Neuron (in vitro differentiated cells): ENCODE data around the gene AIFM2.
"Not testable (repeated sequence)": the region's sequence is repeated elsewhere in the genome, so short reads cannot be mapped to it uniquely, and the experiment has no call there.

ENCODE experiments used
- H2AFZ ChIP-seq: one replicate; pipeline ENCODE4 v1.6.1; 2013; ENCODE audit warnings: low read depth, mild to moderate bottlenecking, inconsistent platforms, low read length, moderate library complexity
- H3K27me3 ChIP-seq: one replicate; pipeline ENCODE4 v1.6.1; 2013; ENCODE audit warnings: low read length; ENCODE audit not compliant: insufficient read depth
- H3K36me3 ChIP-seq: one replicate; pipeline ENCODE4 v1.6.1; 2013; ENCODE audit warnings: low read length; ENCODE audit not compliant: insufficient read depth
- H3K4me1 ChIP-seq: one replicate; pipeline ENCODE4 v1.6.1; 2013; ENCODE audit warnings: low read length; ENCODE audit not compliant: insufficient read depth
- H3K4me3 ChIP-seq: 2 replicates; pipeline ENCODE4 v1.5.1; 2013; ENCODE audit warnings: mild to moderate bottlenecking, low read length, moderate library complexity
- H3K9me3 ChIP-seq: one replicate; pipeline ENCODE4 v1.6.1; 2013; ENCODE audit warnings: low read length

Gene AIFM2

DNA sequence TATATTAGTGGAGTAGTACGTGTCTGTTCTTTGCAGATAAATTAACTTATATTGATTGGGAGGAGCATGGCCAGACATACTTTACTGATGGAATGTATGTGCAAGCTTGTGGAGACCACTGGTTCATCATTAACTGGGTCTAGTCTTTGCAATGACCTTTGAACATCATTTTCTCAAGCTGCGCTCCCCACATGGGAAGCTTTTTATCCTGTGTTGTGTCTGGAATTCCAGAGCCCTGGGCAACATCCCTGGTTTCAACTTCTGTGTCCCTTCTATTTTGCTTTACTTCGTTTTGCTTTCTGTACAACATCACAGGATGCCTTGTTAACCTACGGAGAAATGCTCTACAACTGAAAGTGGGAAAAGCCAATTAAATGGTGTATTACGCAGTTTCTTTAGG, 41.7 kb downstream of the AIFM2 start:
- no peaks in the 10 kb centered on the region for H3K27me3 ChIP-seq
- H3K4me3 ChIP-seq = no peak overlapping the region
- H2AFZ ChIP-seq = no peak overlapping the region
- no peaks in the 10 kb centered on the region for H3K4me1 ChIP-seq
- peaks cover 83% of the 10 kb centered on the region for H3K36me3 ChIP-seq
- no peaks in the 10 kb centered on the region for H3K9me3 ChIP-seq

DNA sequence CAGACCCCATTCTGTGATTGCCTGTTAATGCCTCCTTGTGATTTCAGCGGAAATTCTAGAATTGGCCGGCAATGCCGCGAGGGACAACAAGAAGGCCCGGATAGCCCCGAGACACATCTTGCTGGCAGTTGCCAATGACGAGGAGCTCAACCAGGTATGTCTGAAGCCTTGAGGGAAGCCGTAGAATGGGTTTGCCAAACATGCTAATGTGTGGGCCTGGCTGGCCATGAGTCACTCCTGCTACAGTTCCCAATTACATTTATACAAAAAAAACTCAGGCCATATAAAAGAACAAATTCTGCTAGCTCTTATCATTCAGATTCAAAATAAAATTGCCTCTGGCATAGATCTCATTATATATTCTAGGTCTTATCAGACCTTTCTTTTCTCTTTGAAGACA, 42.6 kb downstream of the AIFM2 start:
- Histone ChIP-seq H3K27me3 (no peaks in the 10 kb centered on the region), H2AFZ (no peak overlapping the region), H3K9me3 (no peaks in the 10 kb centered on the region), H3K4me1 (no peaks in the 10 kb centered on the region), H3K4me3 (no peak overlapping the region), H3K36me3 (peaks cover 75% of the 10 kb centered on the region)

DNA sequence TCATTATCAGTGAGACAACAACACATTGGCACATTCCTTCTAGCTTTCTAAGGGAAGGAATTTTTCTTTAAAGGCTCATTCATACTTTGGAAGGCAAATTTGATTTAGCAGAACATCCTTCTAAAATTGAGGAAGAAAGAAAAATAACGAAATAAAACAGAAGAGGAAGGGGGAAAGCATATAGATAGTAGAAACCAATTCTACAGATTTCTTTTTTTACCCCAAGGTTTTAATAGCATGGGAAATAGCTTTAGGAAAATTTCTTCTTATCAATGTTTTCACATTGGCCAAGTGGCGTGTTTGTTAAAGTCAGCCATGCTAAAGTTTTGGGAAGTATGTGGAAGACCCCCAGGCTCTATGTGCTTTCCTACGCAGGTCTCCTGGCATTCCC, 44.3 kb downstream of the AIFM2 start:
- Histone ChIP-seq H3K9me3 (no peaks in the 10 kb centered on the region), H3K36me3 (peaks cover 65% of the 10 kb centered on the region), H3K4me3 (no peak overlapping the region), H3K27me3 (no peaks in the 10 kb centered on the region), H3K4me1 (no peaks in the 10 kb centered on the region), H2AFZ (no peak overlapping the region)

DNA sequence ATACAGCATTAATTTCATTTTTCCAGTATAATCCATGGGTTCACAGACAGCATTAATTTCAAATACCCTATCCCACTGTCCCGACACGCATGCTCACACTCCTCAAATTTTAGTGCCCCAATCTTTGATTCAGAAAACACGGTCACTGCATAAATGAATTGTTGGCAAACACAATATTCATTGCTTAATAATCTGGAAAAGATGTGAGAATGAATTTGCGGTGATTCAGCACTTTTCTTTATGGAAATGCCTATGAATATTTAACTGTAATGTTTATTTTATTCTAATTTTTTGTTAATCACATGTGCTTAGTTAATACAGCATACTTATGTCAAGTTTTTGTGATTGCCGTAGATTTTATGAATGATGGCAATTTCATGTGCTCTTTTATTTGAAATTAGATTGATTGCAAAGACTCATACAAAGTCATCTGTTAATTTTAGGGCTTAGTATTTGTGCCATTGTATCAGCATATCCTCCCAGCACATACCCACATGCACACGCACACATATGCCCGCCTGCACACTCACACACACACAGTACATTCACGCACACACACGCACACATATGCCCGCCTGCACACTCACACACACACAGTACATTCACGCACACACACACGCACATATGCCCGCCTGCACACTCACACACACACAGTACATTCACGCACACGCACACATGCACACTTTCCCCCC, 44.9 kb downstream of the AIFM2 start:
- no peak overlapping the region for H3K4me3 ChIP-seq
- H3K27me3 ChIP-seq = no peaks in the 10 kb centered on the region
- H2AFZ ChIP-seq = no peak overlapping the region
- H3K9me3 ChIP-seq = no peaks in the 10 kb centered on the region
- H3K4me1 ChIP-seq = no peaks in the 10 kb centered on the region
- H3K36me3 ChIP-seq = peaks cover 65% of the 10 kb centered on the region

DNA sequence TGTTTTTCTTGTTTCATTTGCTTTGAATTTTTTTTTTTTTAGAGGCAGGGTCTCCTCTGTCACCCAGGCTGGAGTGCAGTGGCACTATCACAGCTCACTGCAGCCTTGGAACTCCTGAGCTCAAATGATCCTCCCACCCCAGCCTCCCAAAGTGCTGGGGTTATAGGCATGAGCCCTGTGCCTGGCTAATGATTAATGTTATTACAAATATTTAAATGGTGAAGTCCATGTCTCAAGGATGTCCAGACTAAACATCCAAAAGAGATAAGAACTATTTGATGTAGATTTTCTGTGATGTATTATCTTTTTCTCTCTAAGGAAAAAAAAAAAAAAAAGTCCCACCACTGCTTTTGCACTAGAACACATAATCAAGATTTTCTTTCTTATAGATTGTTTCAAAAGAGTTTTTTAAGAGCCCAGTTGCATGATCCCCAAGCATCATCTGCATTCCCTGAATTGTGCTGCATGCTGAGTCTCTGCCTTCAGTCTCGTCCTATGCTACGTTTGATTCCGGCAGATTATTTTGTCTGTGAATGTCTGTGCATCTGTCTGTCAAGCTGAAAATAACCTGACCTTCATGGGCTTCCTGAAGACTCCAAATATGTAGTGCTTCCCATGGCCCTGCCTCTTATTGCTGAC, 46.5 kb downstream of the AIFM2 start:
- no peaks in the 10 kb centered on the region for H3K27me3 ChIP-seq
- H3K4me3 ChIP-seq = no peak overlapping the region
- no peak overlapping the region for H2AFZ ChIP-seq
- H3K4me1 ChIP-seq = no peaks in the 10 kb centered on the region
- no peaks in the 10 kb centered on the region for H3K9me3 ChIP-seq
- H3K36me3 ChIP-seq = peaks cover 59% of the 10 kb centered on the region

DNA sequence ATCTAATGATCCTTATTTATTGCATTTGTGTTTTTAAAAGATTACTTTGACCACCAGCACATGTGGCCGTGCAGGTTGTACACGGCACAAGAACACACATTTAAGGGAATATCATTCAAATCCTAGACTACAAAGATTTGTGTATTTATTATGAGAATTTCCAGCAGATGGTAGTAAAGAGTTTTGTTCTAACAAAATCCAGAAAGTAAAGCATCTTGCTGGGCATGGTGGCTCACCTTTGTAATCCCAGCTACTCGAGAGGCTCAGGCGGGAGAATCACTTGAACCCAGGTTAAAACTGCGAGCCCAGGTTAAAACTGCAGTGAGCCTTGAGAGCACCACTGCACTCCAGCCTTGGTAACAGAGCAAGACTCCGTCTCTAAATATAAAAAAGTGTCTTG, 48.4 kb downstream of the AIFM2 start:
- no peaks in the 10 kb centered on the region for H3K27me3 ChIP-seq
- peaks cover 54% of the 10 kb centered on the region for H3K36me3 ChIP-seq
- no peaks in the 10 kb centered on the region for H3K4me1 ChIP-seq
- H3K4me3 ChIP-seq = no peak overlapping the region
- no peaks in the 10 kb centered on the region for H3K9me3 ChIP-seq
- no peak overlapping the region for H2AFZ ChIP-seq

DNA sequence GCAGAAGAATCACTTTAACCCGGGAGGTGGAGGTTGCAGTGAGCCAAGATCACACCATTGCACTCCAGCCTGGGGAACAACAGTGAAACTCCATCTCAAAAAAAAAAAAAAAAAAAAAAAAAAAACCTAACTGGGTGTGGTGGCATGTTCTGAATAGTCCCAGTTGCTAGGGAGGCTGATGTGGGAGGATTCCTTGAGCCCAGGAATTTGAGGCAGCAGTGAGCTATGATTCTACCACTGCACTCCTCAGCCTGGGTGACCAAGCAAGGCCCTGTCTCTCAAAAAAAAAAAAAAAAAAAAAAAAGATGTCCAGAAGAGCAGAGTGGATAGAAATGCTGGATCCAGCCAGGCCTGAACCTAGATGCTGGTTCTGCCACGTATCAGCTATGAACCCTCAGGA, 51.8 kb downstream of the AIFM2 start:
- H3K36me3 ChIP-seq = peaks cover 62% of the 10 kb centered on the region

DNA sequence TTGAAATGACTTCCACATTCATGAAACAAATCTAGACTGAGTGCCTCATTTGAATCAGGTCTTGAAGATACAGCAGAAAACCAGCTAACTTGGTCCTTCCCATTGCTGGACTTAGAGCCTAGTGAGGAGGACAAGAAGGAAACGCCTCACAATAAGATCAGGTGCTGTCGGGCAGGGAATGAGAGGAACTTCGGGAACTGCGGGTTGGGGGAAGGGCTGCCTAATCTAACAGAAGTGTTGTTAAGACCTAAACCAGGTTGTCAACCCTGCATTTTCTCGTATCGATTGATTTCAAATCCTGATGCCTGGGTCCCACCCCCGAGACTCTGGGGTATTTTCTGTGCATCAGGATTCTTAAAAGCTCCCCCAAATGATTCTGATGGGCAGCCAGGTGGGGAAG, 53.7 kb downstream of the AIFM2 start:
- H3K4me1 ChIP-seq = no peaks in the 10 kb centered on the region
- no peaks in the 10 kb centered on the region for H3K27me3 ChIP-seq
- no peaks in the 10 kb centered on the region for H3K9me3 ChIP-seq
- no peak overlapping the region for H2AFZ ChIP-seq
- H3K4me3 ChIP-seq = no peak overlapping the region
- peaks cover 72% of the 10 kb centered on the region for H3K36me3 ChIP-seq

More for the DNA sequence above, 51.8 kb downstream of the AIFM2 start:
- H3K9me3 ChIP-seq, H3K4me1 ChIP-seq, H3K4me3 ChIP-seq, H2AFZ ChIP-seq, H3K27me3 ChIP-seq: not testable (repeated sequence)

DNA sequence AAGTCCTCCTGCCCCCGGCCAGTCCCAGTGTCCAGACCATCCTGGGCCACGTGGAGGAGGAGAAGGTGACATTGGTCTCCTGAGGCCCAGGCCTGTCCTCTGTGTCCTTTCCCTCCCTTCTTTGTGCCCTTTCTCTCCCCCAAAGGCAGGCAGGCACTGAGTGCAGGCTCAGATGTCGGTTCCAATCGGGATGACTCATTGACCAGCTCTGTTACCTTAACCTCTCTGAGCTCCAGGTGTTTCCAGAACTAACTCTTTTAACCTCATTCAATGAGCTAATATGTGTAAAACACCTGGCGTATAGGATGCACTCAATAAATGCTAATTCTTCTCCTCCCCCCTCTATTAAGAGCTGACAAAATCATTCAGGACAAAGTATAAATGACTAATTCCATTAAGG, 54.3 kb downstream of the AIFM2 start:
- Histone ChIP-seq H3K27me3 (no peaks in the 10 kb centered on the region), H3K36me3 (peaks cover 67% of the 10 kb centered on the region), H2AFZ (no peak overlapping the region), H3K4me1 (no peaks in the 10 kb centered on the region), H3K9me3 (no peaks in the 10 kb centered on the region), H3K4me3 (no peak overlapping the region)

DNA sequence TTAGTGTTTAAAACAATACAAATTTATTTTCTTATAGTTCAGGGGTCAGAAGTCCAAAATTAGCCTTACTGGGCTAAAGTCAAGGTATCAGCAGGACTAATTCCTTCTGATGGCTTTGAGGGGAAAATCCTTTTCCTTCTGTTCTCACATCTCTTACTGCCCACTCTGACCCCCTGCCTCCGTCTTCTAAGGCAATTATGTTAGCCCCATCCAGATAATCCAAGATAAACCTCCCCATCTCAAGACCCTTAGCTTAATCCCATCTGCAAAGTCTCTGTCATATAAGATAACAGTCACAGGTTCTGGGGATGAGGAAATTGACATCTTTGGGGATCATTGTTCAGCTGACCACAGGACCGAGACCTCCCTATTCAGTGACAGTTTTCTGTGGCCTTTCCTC, 57.7 kb downstream of the AIFM2 start:
- no peak overlapping the region for H3K4me3 ChIP-seq
- H3K27me3 ChIP-seq = no peaks in the 10 kb centered on the region
- H3K4me1 ChIP-seq = no peaks in the 10 kb centered on the region
- H3K36me3 ChIP-seq = peaks cover 50% of the 10 kb centered on the region
- no peaks in the 10 kb centered on the region for H3K9me3 ChIP-seq
- H2AFZ ChIP-seq = no peak overlapping the region

DNA sequence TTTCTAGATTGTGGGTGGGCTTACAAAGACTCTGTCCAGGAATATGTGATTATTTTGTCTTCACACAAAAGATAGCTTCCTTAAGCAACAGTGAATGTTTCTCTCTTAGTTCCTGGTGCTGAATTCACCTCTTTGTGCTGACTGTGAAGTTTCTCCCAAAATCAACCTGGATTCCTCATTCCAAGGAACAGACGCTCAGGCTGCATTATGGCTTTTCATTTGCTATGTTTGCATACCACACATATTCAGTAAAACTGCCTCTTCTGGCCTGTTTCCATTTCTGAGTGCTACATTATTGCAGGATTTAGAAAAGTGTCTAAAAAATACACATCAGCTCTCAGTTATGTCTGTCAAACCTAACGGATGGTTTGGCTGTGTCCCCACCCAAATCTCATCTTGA, 58.5 kb downstream of the AIFM2 start:
- Histone ChIP-seq H3K4me1 (no peaks in the 10 kb centered on the region), H3K9me3 (no peaks in the 10 kb centered on the region), H3K4me3 (no peak overlapping the region), H3K27me3 (no peaks in the 10 kb centered on the region), H2AFZ (no peak overlapping the region), H3K36me3 (peaks cover 46% of the 10 kb centered on the region)

DNA sequence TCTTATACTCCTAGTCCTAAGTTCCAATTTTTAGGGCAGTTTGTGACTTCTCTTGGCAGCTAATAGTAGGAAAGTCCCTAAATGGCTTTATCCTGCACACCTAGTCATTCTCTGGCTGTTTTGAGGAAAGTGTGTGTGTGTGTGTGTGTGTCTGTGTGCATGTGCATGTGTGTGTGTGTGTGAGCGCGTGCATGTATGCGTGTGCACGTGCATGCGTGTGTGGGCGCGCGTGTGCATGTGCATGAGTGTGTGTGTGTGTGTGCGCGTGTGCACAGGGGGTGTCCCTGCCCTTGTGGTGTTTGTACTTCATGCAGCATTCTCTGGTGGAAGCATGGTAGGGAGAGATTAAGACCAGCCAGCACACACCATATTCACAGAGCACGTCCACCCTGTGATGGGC, 61.8 kb downstream of the AIFM2 start:
- Histone ChIP-seq H3K27me3 (no peaks in the 10 kb centered on the region), H3K4me3 (no peak overlapping the region), H3K9me3 (no peaks in the 10 kb centered on the region), H3K36me3 (peaks cover 27% of the 10 kb centered on the region), H3K4me1 (no peaks in the 10 kb centered on the region), H2AFZ (no peak overlapping the region)

DNA sequence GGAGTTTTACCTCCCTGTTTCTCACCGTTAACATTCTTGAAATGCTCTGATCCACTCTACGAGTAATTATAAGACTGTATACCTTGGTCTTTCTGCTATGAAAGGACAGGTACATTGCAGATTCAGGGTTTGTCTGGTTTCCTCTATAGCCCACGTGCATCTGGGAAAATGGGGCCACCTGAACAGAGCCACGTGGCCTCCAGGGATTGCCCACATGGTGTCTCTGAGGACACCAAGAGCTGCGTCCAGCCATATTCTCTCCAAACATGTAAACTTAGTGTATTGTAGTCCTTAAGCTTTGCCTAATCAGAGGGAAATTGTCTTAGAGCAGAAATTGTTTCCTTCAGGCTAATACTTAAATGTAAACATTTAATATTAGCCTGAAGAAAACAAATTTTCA, 63.3 kb downstream of the AIFM2 start:
- no peak overlapping the region for H3K4me3 ChIP-seq
- H3K4me1 ChIP-seq = no peaks in the 10 kb centered on the region
- H3K9me3 ChIP-seq = peaks cover 3% of the 10 kb centered on the region
- peaks cover 28% of the 10 kb centered on the region for H3K36me3 ChIP-seq
- H3K27me3 ChIP-seq = no peaks in the 10 kb centered on the region
- no peak overlapping the region for H2AFZ ChIP-seq

DNA sequence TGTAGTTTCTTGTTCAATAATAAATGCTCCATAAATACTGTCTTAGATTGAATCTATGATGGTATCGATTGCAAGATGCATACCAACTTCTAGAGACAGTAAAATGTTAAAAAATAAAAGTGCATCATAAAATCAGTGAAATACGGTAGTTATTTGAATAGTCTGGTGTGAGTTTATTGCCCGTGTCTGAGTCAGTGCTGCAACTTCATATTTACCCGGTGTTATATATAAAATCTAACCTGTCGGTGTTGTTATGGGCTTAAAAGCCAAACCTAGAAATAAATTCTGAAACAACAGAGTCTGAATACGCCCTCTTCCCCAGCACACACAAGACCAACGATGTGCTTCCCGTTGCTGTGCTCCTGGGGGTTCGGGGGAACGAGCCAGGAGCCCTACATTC, 63.7 kb downstream of the AIFM2 start:
- no peak overlapping the region for H3K4me3 ChIP-seq
- H2AFZ ChIP-seq = no peak overlapping the region
- H3K4me1 ChIP-seq = no peaks in the 10 kb centered on the region
- H3K9me3 ChIP-seq = peaks cover 3% of the 10 kb centered on the region
- H3K36me3 ChIP-seq = peaks cover 28% of the 10 kb centered on the region
- no peaks in the 10 kb centered on the region for H3K27me3 ChIP-seq
